BLaER1 (cell line): ENCODE results near the gene GFY.

Experiments
- H3K27ac ChIP-seq: shearing (Covaris generic); formaldehyde crosslinking; 2 replicates; pipeline ENCODE4 v1.8.1; 2022
- H3K27me3 ChIP-seq: shearing (Covaris generic); formaldehyde crosslinking; 2 replicates; pipeline ENCODE4 v1.8.1; 2022
- H3K36me3 ChIP-seq: shearing (Covaris generic); formaldehyde crosslinking; 2 replicates; pipeline ENCODE4 v1.8.1; 2022
- H3K4me1 ChIP-seq: shearing (Covaris generic); formaldehyde crosslinking; 2 replicates; pipeline ENCODE4 v1.8.1; 2022
- H3K4me2 ChIP-seq: shearing (Covaris generic); formaldehyde crosslinking; 2 replicates; pipeline ENCODE4 v1.8.1; 2022
- H3K4me3 ChIP-seq: shearing (Covaris generic); formaldehyde crosslinking; 2 replicates; pipeline ENCODE4 v1.8.1; 2022
- H3K9ac ChIP-seq: shearing (Covaris generic); formaldehyde crosslinking; 2 replicates; pipeline ENCODE4 v1.8.1; 2022
- H3K9me3 ChIP-seq: shearing (Covaris generic); formaldehyde crosslinking; 2 replicates; pipeline ENCODE4 v1.8.1; 2022
- H4K20me1 ChIP-seq: shearing (Covaris generic); formaldehyde crosslinking; 2 replicates; pipeline ENCODE4 v1.8.1; 2022
- Cebpa-rat ChIP-seq: shearing (Covaris generic); IDR thresholded peaks from 2 replicates; pipeline ENCODE4 v1.8.1; 2022

GFY gene

DNA sequence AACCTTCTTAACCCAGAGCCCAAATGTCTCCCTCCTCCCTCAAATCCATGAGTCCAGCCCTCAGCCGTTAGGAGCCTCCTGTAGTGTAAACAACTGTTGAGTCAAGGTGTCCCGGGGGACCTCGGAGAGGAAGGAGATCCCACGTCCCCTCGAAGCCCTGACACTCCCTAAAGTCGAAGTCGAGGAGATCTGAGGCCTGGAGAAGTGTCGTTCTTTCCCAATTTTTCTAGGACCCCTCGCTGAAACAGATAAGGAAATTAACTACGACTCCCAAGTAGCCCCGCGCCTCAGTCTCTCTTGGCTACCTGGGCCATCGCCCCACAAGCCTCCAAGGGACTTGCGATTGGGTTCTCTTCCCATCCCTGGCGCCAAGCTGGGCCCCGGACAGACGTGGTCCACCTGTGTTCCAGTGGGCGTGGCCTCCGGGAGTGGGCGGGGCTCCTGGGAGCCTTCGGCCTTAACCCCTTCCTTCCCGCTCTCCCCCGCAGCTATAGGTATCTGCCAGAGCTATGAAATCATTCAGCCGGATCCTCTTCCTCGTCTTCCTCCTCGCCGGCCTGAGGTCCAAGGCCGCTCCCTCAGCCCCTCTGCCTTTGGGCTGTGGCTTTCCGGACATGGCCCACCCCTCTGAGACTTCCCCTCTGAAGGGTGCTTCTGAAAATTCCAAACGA, 869 bp downstream of the GFY start:
- Histone ChIP-seq H3K27ac (no peak overlapping the region), H3K9ac (no peak overlapping the region), H3K4me1 (peaks cover 78% of the 10 kb centered on the region), H3K36me3 (no peaks in the 10 kb centered on the region), H4K20me1 (peaks cover 25% of the 10 kb centered on the region), H3K27me3 (peaks cover 100% of the 10 kb centered on the region), H3K9me3 (no peaks in the 10 kb centered on the region; the same call in 1 of the 2 replicates), H3K4me2 (peak overlapping the region; percentile 79), H3K4me3 (peak overlapping the region; percentile 29; the same call in 1 of the 2 replicates)
- no peak for TF ChIP-seq Cebpa-rat

DNA sequence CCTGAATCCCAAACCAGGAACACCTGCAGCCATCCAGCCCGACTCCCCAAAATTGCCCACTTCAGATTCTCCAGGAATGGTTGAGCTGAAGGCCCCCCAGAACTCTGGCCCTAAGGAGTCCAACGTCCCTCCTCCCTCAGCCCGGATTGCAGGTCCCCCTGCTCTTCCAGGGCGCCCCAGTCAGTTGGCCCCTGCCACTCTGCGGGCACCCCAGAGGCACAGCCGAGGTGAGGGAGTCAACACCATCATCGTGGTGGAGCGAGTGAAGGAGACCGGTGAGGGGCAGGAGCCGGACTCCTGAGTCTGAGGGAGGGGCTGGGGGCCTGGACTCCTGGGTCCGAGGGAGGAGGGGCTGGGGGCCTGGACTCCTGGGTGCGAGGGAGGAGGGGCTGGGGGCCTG, 2.2 kb downstream of the GFY start:
- peaks cover 25% of the 10 kb centered on the region for H4K20me1 ChIP-seq
- no peak for TF ChIP-seq Cebpa-rat
- H3K27ac ChIP-seq, result no peak overlapping the region
- peaks cover 100% of the 10 kb centered on the region for H3K27me3 ChIP-seq
- H3K4me2 ChIP-seq, result 0 out of 2 replicates have a peak overlapping the region, but pooled peaks have one; percentile 54
- H3K9me3 ChIP-seq, result peaks cover 8% of the 10 kb centered on the region
- H3K4me3 ChIP-seq, result no peak overlapping the region
- H3K4me1 ChIP-seq, result peaks cover 75% of the 10 kb centered on the region
- no peak overlapping the region for H3K9ac ChIP-seq
- H3K36me3 ChIP-seq, result no peaks in the 10 kb centered on the region

DNA sequence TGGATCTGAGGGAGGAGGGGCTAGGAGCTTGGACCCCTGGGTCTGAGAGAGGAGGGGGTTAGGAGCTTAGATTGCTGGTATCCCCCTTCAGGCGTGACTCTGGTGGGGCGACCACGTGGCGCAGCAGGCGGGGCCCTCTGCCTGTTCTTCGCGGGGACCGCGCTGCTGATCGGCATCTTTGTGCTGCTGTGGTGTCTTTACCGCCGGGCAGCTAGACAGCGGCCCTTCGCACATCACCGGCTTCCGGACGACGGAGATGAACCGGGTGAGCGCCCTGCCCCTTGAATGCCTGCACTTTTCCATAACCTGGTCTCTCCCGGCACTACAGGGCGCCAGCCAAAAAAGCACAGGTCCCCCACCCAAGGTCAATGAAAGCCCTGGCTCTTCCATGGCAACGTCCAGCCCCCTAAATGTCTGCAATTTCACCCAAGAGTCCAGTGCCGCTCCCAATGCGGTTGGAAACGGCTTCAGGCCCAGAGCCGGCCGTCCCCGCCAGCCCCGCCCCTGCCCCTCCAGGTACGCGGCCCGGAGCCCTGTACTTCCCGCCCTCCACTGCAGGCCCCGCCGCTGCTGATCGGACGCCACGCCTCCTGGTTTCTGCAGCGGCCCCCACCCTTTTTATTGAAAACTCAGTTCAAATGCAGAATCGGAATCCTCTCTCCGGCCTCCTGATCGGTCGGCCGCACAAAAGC, 2.8 kb downstream of the GFY start:
- no peak for TF ChIP-seq Cebpa-rat
- peaks cover 100% of the 10 kb centered on the region for H3K27me3 ChIP-seq
- H3K27ac ChIP-seq, result no peak overlapping the region
- peaks cover 15% of the 10 kb centered on the region for H3K9me3 ChIP-seq
- H3K9ac ChIP-seq, result no peak overlapping the region
- H3K4me2 ChIP-seq, result peak overlapping the region; percentile 54
- H4K20me1 ChIP-seq, result peaks cover 23% of the 10 kb centered on the region
- 0 out of 2 replicates have a peak overlapping the region, but pooled peaks have one; percentile 14 for H3K4me3 ChIP-seq
- H3K4me1 ChIP-seq, result peaks cover 68% of the 10 kb centered on the region
- no peaks in the 10 kb centered on the region for H3K36me3 ChIP-seq

DNA sequence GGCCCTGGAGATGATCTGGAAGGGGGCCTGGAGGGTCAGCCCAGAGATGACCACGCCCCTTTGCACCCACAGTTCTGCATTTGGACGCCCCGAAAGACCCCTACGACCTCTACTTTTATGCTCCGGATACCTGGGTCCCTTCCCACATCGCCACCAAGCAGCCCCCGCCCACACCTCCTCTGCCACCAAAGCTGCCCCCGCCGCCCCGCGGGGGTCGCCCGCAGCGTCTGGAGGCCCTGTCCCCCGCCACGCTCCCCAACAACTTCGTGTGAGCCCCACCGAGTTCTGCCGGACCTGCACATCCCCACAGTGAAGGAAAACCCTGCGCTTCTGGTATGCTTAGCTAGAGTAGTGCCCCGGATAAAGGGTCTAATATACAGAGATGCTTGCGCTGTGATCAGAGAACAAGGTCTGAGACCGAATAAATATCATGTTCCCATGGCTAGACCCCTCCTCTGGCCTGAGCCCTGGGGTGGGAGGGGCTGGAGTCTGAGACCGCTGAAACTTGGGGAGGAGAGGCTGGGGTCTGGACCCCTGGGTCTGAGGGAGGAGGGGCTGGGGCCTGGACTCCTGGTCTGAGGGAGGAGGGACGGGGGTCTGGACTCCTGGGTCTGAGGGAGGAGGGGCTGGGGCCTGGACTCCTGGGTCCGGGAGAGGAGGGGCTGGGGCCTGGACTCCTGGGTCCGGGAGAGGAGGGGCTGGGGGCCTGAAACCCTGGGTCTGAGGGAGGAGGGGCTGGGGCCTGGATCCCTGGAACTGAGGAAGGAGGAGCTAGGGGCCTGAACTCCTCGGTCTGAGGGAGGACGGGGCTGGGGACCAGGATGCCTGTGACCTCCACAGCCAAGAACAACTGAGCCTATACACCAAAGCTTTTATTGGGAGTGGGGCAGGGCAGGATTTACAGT, 3.6 kb downstream of the GFY start:
- no peak for TF ChIP-seq Cebpa-rat
- H3K4me2 ChIP-seq, result peak overlapping the region; percentile 54; the same call in 1 of the 2 replicates
- H3K9me3 ChIP-seq, result peaks cover 23% of the 10 kb centered on the region
- H3K4me3 ChIP-seq, result no peak overlapping the region
- H3K27ac ChIP-seq, result no peak overlapping the region
- H3K9ac ChIP-seq, result no peak overlapping the region
- peaks cover 17% of the 10 kb centered on the region for H4K20me1 ChIP-seq
- H3K36me3 ChIP-seq, result no peaks in the 10 kb centered on the region
- peaks cover 60% of the 10 kb centered on the region for H3K4me1 ChIP-seq
- peaks cover 100% of the 10 kb centered on the region for H3K27me3 ChIP-seq

DNA sequence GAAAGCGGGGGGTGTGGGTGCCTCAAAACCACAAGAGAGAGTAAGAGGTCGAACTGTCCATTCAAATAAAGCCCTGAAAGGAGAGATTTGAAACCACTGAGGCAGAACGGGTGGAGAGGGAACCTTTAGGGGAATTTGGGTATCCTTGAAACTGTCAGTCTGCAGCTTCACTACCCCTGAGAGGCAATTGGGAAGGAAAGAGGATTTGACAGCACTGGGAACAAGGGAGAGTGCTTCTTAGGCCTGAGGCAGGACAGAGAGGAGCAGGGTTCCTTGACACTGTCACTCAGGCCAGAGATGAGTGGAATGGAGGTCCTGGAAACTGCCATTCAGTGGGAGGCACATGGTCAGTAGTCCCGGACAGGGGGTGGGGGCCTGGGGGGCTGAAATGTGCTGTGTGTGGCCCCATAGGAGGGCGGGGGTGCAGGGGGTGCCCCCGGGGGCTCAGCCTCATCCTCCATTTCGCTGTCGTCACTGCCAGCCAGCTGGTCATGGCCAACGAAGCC, 5.0 kb downstream of the GFY start:
- Histone ChIP-seq H3K4me2 (0 out of 2 replicates have a peak overlapping the region, but pooled peaks have one; percentile 5), H3K27me3 (peaks cover 100% of the 10 kb centered on the region), H3K9ac (no peak overlapping the region)

DNA sequence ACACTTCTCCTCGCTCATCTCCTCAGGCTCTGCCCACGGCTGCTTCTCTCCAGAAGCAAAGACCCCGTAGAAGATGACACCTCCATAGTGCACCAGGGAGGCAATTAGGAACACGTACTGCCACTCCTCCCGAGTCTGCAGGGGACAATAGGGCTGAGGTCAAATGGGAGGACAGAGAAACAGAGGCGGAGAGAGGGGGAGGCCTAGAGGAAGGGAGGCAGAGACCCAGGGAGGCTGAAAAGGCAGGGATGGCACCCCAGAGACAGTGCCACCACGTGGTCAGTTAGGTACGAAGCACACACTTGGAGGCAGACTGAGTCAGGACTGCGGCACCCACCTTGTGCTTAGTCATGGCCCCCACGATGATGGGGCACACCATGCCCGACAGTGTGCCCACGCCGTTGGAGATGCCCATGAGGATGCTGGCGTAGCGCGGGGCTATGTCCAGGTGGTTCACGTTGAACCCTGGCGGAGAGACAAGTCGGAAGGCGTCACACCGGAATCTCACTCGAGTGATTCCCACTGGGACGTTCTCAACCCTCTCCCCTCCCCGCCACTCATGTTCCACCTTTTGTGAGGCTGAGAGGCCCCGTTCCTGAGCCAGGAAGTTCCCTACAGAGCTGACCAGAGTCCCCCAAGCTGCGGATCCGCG, 5.6 kb downstream of the GFY start:
- Histone ChIP-seq H4K20me1 (peaks cover 11% of the 10 kb centered on the region), H3K4me3 (no peak overlapping the region), H3K4me1 (peaks cover 43% of the 10 kb centered on the region), H3K36me3 (no peaks in the 10 kb centered on the region), H3K4me2 (0 out of 2 replicates have a peak overlapping the region, but pooled peaks have one; percentile 5), H3K27me3 (peaks cover 100% of the 10 kb centered on the region), H3K9ac (no peak overlapping the region), H3K27ac (no peak overlapping the region), H3K9me3 (peaks cover 23% of the 10 kb centered on the region)
- no peak for TF ChIP-seq Cebpa-rat

More for the DNA sequence above, 5.0 kb downstream of the GFY start:
- H3K9me3 ChIP-seq, result peaks cover 23% of the 10 kb centered on the region
- peaks cover 17% of the 10 kb centered on the region for H4K20me1 ChIP-seq
- H3K36me3 ChIP-seq, result no peaks in the 10 kb centered on the region
- no peak overlapping the region for H3K4me3 ChIP-seq
- H3K27ac ChIP-seq, result no peak overlapping the region
- no peak for TF ChIP-seq Cebpa-rat
- H3K4me1 ChIP-seq, result peaks cover 49% of the 10 kb centered on the region

DNA sequence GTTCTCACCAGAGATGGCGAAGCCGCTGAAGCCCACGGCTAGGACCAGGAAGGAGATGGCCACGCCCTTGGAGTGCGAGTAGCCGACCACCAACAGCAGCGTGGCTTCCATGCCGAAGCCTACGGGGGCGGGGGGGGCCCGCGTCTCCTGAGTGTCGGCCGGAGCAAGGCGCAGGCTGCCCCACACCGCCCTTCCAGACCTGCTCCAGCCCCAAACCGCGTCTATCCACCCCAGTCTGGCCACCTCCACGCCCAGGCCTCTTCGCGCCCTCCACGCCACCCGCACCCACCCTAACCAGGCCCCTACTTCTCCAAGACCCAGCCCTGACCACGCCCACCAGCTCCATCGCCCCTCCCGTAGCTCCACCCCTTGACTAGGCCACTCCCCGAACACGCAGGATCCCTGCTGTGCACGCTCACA, 6.2 kb downstream of the GFY start:
- H3K36me3 ChIP-seq, result no peaks in the 10 kb centered on the region

DNA sequence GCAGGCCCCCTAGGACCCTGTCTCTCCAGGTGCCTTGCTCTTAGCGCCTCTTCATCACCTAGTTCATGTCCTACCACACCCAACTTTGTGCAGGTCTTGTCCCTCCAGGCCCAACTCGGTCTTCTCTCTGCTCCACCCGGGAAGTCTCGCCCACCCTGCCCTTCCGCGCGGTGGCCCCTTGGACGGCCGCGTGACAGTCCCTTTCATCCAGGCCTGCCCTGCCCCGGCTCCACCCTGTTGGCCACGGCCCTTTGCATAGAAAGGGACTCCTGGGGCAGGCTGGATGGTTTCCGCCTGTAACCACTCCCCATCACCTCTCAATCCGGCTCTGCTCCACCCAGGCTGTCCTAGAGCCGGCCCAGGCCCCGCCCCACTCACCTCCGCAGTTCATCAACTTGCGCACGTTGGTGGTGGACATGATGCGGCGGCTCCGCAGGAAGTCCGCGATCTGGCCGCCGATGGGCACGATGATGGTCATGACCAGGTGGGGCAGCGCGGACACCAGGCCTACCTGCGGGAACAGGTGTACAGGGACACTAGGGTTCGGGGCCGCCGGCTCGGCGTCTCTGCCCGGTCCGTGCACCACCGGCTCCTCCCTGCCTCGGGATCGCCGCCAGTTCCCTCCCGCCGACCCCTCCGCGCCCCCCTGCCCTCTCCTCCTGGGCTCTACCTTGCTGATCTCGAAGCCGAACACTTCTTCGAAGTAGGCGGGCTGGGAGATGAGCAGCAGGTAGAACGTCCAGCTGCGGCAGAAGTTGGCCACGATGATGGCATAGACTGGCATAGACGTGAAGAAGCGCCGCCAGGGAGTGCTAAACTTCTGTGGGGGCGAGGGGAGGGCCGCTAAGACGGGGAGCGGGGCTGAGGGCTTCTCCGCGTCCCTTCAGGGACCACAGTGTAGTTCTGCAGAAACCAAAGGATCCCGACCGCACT, 7.2 kb downstream of the GFY start:
- no peaks in the 10 kb centered on the region for H3K36me3 ChIP-seq
- no peak for TF ChIP-seq Cebpa-rat
- H3K9me3 ChIP-seq, result peaks cover 23% of the 10 kb centered on the region
- H3K4me2 ChIP-seq, result peak overlapping the region; percentile 14; the same call in 1 of the 2 replicates
- H4K20me1 ChIP-seq, result peaks cover 6% of the 10 kb centered on the region; the same call in 1 of the 2 replicates
- H3K4me1 ChIP-seq, result peaks cover 27% of the 10 kb centered on the region
- H3K27me3 ChIP-seq, result peaks cover 100% of the 10 kb centered on the region
- H3K9ac ChIP-seq, result no peak overlapping the region
- H3K4me3 ChIP-seq, result 0 out of 2 replicates have a peak overlapping the region, but pooled peaks have one; percentile 28
- no peak overlapping the region for H3K27ac ChIP-seq

More for the DNA sequence above, 6.2 kb downstream of the GFY start:
- no peak overlapping the region for H3K4me3 ChIP-seq
- no peak overlapping the region for H3K4me2 ChIP-seq
- peaks cover 23% of the 10 kb centered on the region for H3K9me3 ChIP-seq
- peaks cover 6% of the 10 kb centered on the region; the same call in 1 of the 2 replicates for H4K20me1 ChIP-seq
- H3K9ac ChIP-seq, result no peak overlapping the region
- peaks cover 100% of the 10 kb centered on the region for H3K27me3 ChIP-seq
- peaks cover 37% of the 10 kb centered on the region for H3K4me1 ChIP-seq
- H3K27ac ChIP-seq, result no peak overlapping the region
- no peak for TF ChIP-seq Cebpa-rat
